NOMO-1 treated with dmso at 0.1 percent for 144 hours (cell line): ENCODE results near the gene MLLT1.
"Not testable (repeated sequence)": the region's sequence is repeated elsewhere in the genome, so short reads cannot be mapped to it uniquely, and the experiment has no call there.

Experiments
- DNase-seq: peaks from one replicate; lab custom pipeline; 2025; ENCODE audit not compliant: unreplicated experiment; lab: John Stamatoyannopoulos, UW

MLLT1 gene

GRCh38 chr19:6279931-6280591, at the start of gene MLLT1:
TSS of gene MLLT1 (minus strand) at chr19:6279975. CDS start at chr19:6279784, 191 bp downstream.
- DNase-seq: peak; percentile 91

DNA sequence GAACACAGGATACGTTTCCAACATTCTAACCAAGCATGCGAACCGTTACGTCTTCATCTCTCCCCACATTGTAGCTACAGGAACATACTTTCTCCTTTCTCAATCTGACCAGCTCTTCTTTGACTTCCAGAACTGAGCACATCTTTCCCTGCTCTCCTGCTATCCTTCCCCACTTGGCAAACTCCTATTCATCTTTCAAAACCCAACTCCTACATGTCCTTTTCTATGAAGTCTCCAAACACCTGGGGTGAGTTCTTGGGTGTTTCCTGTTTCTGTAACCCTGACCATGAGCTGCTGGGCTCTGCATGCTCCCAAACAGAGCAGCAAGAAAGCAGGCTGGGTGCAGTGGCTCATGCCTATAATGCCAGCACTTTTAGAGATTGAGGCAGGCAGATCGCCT, 47.0 kb upstream of the MLLT1 start:
- no peak for DNase-seq

- no peak for DNase-seq
Observed at GRCh38 chr19:6325614-6326013, 45.8 kb upstream of the MLLT1 start.

GRCh38 chr19:6324757-6325156, 45.0 kb upstream of the MLLT1 start:
- no peak for DNase-seq

DNA sequence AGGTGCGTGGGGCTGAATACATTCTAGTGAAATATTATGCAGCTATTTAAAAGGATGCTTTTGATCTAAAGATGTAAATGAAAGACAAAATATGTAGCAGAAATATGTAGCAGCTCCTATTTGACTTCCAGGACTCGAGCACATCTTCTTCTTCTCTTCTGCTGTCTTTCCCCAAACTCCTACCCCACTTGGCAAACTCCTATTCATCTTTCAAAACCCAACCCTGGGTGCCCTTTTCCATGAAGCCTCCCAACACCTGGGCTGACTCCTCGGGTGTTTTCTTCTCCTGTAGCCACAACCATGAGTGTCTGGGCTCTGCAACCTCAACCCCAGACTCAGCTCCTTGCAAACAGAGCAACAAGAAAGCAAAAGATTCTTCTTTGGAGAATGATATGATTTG, 42.5 kb upstream of the MLLT1 start:
- no peak for DNase-seq

GRCh38 chr19:6319376-6319775, 39.6 kb upstream of the MLLT1 start:
- no peak for DNase-seq

DNA sequence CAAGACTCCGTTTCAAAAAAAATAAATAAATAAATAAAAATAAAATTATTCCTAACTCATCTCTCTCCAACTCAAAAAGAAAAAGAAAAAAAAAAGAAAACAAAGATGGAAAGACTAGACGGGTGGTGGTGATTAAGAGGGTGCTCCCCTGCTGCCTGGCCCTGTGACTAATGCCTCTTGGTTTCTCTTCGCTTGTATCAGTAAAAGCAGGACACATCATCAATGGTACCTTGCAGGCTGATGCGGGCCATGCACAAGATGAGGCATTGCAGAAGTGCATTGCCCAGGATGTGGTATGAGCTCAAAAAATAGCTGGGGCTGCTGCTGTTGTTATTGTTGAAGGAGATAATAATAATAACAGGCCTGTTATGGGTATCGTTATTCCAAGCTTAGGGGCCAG, 39.0 kb upstream of the MLLT1 start:
- no peak for DNase-seq

GRCh38 chr19:6315646-6316045, 35.9 kb upstream of the MLLT1 start:
- DNase-seq: not testable (repeated sequence)

- no peak for DNase-seq
Observed at GRCh38 chr19:6313398-6313969, 33.7 kb upstream of the MLLT1 start.

DNA sequence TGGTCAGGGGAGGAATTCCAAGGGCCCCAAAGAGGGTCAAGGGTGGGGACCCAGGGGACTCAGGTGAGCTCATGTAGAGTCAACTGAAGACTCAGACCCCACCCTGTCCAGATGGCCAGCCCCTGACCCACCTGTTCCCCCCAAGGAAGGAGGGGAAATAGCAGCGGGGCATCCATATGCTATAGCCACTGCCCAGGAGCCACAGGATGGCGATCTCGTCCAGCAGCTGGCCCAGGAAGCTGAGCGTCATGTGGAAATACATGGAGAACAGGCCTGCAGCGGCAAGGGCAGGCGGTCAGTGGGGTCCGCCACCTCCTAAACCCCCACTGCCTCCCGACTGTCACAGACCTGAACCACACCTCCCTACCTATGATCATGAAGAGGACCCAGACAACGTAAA, 32.2 kb upstream of the MLLT1 start:
- no peak for DNase-seq

GRCh38 chr19:6298413-6298812, 18.6 kb upstream of the MLLT1 start:
- no peak for DNase-seq

- no peak for DNase-seq
Observed at GRCh38 chr19:6297202-6297601, 17.4 kb upstream of the MLLT1 start.

DNA sequence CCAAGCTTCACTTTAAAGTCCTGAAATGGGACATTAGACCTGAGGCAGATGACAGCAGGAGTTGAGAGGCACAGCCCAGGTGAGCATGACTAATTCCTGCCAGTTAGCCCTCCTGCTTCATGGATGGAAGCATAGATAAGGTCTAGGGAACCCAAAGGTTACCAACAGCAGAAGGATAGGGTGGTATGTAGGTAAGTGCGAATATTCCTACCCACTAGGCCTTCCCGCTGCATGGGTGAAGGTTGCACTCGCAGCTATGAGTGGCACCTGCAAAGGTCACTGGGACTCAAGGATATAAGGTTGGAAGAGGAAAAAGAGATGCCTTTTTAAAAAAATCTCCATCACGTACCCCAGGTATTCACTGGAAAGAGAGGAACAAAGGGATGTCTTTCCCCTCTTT, 12.2 kb upstream of the MLLT1 start:
- no peak for DNase-seq

DNA sequence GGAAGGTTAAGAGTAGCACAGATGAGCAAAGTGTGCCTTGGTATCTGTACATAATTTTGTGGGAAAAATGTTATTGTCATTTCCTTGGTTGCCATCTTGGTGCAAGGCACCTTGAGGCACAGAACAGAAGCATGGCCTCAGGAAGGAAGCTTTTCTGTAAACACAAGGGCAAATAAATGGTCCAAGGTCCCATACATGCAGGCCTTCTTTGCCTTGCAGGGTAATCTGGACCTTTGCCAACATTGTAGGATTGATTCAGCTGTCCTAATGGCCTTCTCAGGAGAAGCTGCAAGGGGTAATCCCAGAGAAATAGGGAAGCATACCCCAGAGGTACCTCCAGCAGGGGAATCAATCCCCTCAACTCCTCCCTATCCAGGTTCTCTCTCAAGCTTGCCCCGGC, 9.0 kb upstream of the MLLT1 start:
- no peak for DNase-seq

DNA sequence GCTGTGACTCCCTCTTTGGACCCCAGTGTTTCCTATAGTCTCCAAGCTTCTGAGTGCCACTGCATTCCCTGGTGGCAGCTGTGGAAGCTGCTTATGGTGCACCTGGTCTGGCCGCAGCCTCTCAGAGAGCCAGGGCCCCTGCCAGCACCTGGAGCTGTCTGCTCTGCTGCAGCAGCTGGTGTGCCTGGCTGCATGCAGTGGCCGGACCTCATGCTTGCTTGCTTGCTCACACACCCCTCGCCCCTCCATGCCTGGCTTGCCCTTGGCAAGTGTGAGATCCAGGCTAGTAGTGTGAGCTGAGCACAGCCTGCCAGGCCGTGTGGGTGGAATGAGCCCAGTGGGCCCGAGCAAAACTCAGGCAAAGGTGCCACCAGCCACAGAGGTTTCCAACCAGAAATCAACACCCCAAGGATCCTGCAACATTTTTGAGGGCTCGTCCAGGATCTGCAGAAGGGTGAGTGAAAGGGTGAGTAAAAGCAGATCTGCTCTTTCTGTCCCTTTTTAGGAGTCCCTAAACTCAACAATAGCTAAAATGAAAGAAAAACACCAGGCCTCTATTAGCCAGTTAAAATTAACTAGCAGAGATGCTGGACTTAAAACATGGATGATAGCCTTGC, 7.6 kb upstream of the MLLT1 start:
- DNase-seq: no peak

DNA sequence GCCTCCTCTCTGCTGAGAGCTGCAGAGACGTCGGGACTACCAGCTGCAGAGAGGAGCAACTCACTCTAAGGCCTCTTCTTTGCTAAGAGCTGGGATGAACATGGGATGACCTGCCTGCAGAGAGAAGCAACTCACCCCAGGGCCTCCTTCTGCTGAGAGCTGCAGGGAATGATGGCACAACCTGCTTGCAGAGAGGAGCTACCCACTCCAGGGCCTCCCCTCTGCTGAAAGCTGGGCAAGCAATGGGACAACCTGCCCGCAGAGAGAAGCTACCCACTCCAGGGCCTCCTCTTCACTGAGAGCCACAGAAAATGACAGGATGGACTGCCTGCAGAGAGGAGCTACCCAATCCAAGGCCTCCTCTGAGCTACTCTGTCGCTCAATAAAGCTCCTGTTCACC, 6.9 kb upstream of the MLLT1 start:
- DNase-seq: no peak

- DNase-seq: not testable (repeated sequence)
Observed at GRCh38 chr19:6282393-6282792, 2.6 kb upstream of the MLLT1 start.

DNA sequence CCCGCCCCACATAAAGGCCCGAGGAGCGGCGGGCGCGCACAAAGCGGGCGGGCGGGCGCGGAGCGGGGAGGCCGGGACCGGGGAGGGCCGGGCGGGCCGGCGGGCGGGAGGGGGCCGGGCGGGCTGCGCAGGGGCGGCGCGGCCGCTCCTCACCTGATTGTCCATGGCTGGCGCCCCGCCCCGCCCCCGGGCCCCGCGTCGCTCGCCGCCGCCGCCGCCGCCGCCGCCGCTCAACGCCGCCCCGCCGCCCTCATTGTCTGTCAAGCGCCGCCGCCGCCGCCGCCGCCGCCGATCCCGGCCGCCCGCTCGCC, 200 bp downstream of the MLLT1 start:
- no peak for DNase-seq

- DNase-seq: no peak
Observed at GRCh38 chr19:6278740-6279619, 795 bp downstream of the MLLT1 start.

DNA sequence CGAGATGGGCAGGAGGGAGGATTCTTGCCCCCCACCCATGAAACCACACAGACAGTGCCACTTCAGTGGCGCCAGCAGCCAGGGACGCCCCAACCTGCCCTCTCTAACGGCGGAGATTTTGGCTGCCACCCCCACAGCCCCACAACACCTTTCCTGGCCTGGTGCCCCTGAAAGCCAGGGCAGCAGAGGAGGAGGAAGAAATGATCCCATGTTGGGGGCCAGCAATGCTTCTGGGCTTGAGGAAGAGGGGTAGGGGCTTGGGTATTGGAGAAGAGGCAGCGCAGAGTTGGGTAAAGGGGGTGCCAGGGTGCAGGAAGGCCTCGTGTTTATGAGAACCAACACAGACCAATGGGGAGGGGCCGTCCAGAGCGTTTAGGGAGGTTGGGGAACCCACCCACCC, 1.7 kb downstream of the MLLT1 start:
- DNase-seq: no peak

DNA sequence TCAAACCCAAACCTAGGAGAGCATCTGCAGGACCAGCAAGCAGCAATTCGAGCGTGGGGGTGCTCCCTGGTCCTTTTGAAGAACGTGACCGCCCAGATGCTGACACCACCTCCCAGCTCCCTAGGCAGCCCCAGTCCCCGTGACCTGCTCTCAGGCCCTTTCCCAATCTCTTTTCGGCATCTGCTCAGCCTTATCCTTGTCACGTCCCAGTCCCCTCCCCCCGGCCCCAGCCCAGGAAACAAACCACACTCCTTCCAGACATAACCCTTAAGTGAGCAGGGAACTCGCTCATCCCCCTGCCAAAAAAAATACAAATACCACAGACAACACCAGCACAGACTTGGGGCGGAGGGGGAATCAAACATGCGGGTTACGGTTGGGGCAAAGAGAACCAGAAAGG, 3.3 kb downstream of the MLLT1 start:
- DNase-seq: no peak

DNA sequence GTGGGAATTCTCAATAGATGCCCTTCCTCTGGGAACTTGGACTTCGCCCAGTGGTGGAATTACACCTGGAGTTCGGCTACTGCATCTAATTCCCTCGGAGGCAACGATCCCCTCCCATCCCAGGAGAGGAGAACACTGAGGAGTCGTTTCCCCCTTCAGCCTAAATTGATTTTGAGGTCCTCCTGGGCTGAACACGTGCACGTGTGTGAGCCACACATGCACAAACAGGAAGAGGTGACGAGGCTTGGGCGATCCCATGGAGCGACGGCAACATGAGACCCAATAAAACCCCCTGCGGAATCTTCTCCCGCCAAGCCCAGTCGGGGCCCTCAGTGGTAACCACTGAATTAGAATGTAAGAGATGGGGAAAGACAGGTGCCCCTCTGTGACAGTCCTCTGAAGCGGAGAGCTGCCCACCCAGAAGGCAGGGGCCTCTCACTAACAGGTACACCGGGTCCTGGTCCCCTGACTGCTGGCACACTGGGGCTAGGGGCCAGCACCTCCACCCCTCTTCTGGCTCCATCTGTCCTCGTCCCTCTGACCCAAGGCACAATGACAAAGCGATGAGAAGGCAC, 4.5 kb downstream of the MLLT1 start:
- DNase-seq: no peak
